HG03095 (cell line): ENCODE results near the gene MRPS23.

ENCODE experiments used
- ATAC-seq: cut with Tn5 transposase; IDR thresholded peaks from one replicate; pipeline ENCODE4 v1.9.1; 2021; ENCODE audit warnings: moderate library complexity; ENCODE audit not compliant: unreplicated experiment

Gene MRPS23

GRCh38 chr17:57879437-57880085, 29.7 kb upstream of the MRPS23 start:
- ATAC-seq: no peak

- ATAC-seq: no peak
Measured at GRCh38 chr17:57877803-57878377, 28.0 kb upstream of the MRPS23 start.

GRCh38 chr17:57876866-57877237, 27.0 kb upstream of the MRPS23 start:
- ATAC-seq: no peak

GRCh38 chr17:57876023-57876865, 26.4 kb upstream of the MRPS23 start:
- no peak for ATAC-seq

- ATAC-seq: no peak
Measured at GRCh38 chr17:57875290-57876022, 25.6 kb upstream of the MRPS23 start.

- ATAC-seq: no peak
Measured at GRCh38 chr17:57874434-57875289, 24.8 kb upstream of the MRPS23 start.

- no peak for ATAC-seq
Measured at GRCh38 chr17:57874058-57874419, 24.2 kb upstream of the MRPS23 start.

GRCh38 chr17:57873261-57874057, 23.6 kb upstream of the MRPS23 start:
- no peak for ATAC-seq

- no peak for ATAC-seq
Measured at GRCh38 chr17:57872536-57872935, 22.7 kb upstream of the MRPS23 start.

- ATAC-seq: no peak
Measured at GRCh38 chr17:57871863-57872262, 22.0 kb upstream of the MRPS23 start.

GRCh38 chr17:57871155-57871554, 21.3 kb upstream of the MRPS23 start:
- ATAC-seq: no peak

- no peak for ATAC-seq
Measured at GRCh38 chr17:57870283-57870635, 20.4 kb upstream of the MRPS23 start.

GRCh38 chr17:57869617-57870282, 19.9 kb upstream of the MRPS23 start:
- ATAC-seq: no peak

GRCh38 chr17:57868910-57869616, 19.2 kb upstream of the MRPS23 start:
- ATAC-seq: no peak

GRCh38 chr17:57868007-57868909, 18.4 kb upstream of the MRPS23 start:
- peak; percentile 66 for ATAC-seq

- ATAC-seq: no peak
Measured at GRCh38 chr17:57867126-57867525, 17.3 kb upstream of the MRPS23 start.

- no peak for ATAC-seq
Measured at GRCh38 chr17:57866723-57867122, 16.9 kb upstream of the MRPS23 start.

GRCh38 chr17:57866319-57866718, 16.5 kb upstream of the MRPS23 start:
- ATAC-seq: no peak
